Stimulated activated CD8-positive, alpha-beta memory T cell treated with anti-CD3 and anti-CD28 coated beads, Interleukin-12 subunit alpha, Interleukin-12 subunit beta, amount 100 ng/mL, for 1 hour (primary cell): ENCODE measurements around the gene TGFBR3.

Source experiments
- DNase-seq: peaks from one replicate; pipeline ENCODE4 v3.0.0-alpha.2; 2020; ENCODE audit warnings: low read depth

Gene TGFBR3

GRCh38 chr1:91777630-91778300 lies 108.2 kb downstream of the TGFBR3 start:
- DNase-seq: no peak

DNA sequence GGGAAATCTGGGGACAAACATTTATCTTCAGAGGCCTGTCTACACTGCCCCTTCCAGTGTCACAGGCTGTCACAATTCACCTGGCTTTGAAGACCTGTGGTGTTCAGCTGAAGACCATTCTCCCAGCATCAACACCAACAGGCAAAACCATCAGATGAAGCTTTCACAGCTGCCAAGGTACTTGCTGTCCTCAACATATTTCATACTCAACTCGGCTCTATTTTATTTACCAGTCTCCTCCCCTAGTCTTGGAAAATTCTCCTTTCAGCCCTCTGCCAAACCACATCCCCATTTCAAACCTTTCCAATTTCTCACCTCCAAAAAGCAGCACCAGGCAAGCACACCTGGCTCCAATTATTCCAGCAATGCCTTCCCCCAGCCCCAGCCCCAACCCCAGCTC lies 108.8 kb downstream of the TGFBR3 start:
- DNase-seq: no peak

DNA sequence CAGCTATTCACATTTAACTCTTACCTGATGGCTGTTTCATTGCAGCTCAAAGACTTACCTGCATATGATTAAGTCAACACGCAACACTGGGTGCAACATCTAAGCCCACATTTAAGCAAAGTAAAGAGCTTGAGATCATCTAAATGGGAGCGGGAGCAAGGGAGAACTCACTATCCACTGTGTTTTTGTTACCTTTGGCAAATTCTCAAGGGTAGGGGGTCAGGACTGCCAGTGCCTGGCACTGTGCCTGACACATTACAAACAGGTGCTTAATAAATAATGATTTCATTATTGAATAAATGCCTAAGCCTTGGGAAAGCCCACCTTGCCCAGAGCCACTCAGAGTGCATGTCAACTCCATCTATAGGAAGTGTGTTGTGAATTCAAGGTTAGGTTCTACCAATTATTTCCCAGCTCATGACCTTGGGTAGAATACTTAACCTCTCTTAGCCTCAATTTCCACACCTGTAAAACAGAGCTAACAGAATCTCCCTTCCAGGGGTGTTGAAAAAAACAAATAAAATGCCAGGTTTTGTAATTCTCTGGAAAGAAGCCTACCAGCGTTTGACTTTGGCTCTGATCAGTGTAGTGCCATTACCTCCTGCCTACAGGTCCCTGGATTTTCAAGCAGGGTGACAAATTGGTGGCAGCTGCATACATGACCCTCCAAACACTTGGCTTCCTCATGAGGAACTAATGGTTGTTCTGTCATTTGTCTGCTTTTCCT lies 109.7 kb downstream of the TGFBR3 start:
- no peak for DNase-seq

- DNase-seq: no peak
These were observed 110.7 kb downstream of the TGFBR3 start for GRCh38 chr1:91775227-91775626.

DNA sequence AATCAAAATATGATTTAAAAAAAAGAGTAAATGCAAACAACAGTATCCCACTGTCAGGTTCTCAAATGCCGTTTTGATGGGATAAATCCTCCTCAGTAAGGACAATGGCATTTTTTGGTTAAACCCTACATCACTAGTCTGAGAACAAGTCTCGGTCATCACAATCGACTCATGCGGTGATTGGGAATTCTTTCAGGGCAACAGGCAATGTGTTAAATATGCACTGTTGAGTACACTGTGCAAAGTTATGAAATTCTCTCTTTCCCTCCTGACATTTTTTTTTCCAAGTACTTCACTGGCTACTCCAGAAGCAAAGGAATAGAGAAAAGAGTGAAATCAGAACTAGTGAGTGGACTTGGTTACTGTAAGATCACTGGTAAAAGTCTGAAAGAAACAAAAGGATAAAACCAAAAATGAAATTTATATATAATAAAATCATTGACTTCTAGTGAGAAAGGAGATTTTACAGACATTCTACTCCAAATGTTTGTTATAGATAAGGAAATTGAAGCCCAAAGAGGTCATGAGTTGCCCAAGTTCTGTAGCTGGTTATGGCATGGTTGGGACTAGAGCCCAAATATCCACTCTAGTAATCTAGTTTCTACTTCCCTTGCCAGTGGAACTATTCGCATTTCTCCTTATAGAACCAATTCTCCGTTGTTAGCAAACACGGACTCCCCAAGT lies 111.3 kb downstream of the TGFBR3 start:
- no peak for DNase-seq

- no peak for DNase-seq
These were observed 114.2 kb downstream of the TGFBR3 start for GRCh38 chr1:91771717-91772116.

DNA sequence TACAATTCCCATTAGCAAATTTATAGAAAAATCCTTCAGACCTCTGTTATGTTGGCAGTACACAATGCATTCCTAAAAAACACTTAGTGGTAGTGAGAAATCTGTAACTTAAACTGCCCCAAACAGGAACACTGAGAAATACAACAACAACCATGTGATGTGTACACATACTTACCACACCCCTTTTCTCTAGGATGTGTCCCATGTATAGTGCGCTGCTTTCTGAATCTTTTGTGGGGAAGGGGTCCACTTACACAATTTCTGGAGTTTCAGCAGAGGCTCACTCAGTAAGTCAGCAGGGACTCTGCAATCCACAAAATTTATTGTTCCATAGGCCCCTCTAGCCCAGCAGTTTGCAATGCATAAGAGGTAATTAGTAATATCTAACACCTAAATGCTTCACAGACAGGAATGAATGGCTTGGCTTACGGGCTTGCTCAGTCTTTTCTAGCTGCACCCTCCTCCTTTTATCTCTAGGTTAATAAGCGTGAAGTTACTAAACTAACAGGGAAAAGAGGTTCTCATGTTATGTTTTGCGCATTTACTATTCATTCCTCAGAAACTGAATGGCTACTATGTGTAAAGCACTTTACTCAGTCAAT lies 115.2 kb downstream of the TGFBR3 start:
- no peak for DNase-seq

GRCh38 chr1:91769742-91770141 lies 116.2 kb downstream of the TGFBR3 start:
- DNase-seq: no peak

GRCh38 chr1:91768786-91769725 lies 116.9 kb downstream of the TGFBR3 start:
- DNase-seq: no peak

GRCh38 chr1:91768120-91768519 lies 117.8 kb downstream of the TGFBR3 start:
- DNase-seq: no peak

DNA sequence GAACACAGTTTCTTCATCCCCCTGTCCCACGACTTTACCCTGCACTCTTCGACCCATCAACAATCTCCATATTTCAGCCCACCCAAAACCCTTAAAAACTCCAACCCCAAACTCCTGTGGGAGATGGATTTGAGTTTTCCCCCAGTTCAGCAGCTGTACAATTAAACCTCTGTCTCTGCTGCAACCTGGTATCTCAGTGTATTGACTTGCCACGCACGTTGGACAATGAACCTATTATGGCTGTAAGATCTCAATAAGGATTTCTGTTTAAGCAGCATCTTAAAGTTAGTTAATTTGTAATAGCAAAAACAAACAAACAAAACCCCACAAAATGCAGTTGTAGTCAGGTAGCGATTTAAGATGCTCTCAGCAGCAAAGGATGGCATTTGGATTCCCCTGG lies 119.1 kb downstream of the TGFBR3 start:
- no peak for DNase-seq

- DNase-seq: no peak
These were observed 120.0 kb downstream of the TGFBR3 start for GRCh38 chr1:91765880-91766443.

GRCh38 chr1:91765293-91765692 lies 120.7 kb downstream of the TGFBR3 start:
- DNase-seq: no peak

- DNase-seq: no peak
These were observed 121.4 kb downstream of the TGFBR3 start for GRCh38 chr1:91764471-91765115.

GRCh38 chr1:91763252-91763651 lies 122.7 kb downstream of the TGFBR3 start:
- no peak for DNase-seq

GRCh38 chr1:91761295-91761721 lies 124.6 kb downstream of the TGFBR3 start:
- DNase-seq: no peak

- DNase-seq: no peak
These were observed 125.4 kb downstream of the TGFBR3 start for GRCh38 chr1:91760512-91760911.

DNA sequence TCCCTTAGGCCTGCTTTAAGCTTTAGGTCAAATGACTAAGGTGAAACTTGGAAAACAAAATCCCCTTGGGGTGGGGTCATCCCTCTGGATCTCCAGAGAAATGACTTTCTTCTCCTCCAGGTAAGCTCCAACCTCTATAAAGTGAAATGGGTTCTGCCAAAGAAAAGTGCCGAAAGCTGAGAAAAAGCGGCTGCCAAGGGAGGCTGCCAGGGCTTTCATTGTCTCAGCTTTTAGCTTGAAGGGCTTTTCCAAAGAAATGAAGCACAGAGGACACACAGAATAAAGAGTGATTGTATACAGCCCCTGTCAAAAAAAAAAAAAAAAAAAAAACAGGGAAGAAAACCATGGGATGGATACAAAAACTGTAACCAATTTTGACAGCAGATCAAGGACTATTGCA lies 126.9 kb downstream of the TGFBR3 start:
- DNase-seq: no peak

DNA sequence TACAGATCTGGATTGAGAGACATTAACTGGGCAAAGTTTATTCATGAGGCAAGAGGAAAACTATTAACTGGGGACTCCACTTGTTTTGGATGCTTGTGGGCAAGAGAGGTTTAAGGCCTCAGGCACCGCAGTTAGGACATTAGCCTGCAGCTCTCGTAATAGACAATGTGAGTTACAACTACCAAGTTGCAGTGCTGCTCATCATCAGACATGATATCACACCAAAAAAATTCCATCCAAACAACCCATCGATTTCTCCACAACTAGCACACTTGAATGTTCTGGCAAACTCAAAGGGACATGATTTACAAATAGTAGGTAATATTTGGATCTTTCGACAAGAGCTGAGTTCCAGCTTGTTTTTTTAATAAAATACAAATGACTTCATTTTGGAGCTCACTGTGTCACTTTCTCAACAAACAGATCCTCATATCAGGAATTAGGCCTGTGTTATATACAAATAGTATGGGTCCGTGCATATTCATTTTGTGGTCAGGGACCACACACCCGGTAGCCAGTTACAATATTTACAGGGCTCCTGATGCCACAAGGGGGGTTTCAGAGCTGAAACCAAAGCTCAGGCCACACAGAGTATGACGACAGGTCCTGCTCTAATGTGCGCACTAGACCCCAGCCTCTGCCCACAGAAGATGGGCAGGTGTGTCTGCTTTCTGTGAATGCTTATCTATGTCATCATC lies 128.0 kb downstream of the TGFBR3 start:
- DNase-seq: no peak

- DNase-seq: no peak
These were observed 130.2 kb downstream of the TGFBR3 start for GRCh38 chr1:91755702-91756287.
